RWPE2 (cell line): Measurements from ENCODE around the gene RAB11FIP5.

ENCODE experiments used
- ATAC-seq: fragments of 200-7000 bp; cut with Tn5 transposase; 3 replicates; pipeline ENCODE4 v1.9.1; 2021; ENCODE audit warnings: low read depth
- DNase-seq: peaks from one replicate; pipeline ENCODE4 v3.0.0-alpha.2; 2020; ENCODE audit warnings: low spot score
- H3K27ac ChIP-seq: fragments of 450-650 bp; 2 replicates; pipeline ENCODE4 v1.5.1; 2017; ENCODE audit warnings: mild to moderate bottlenecking; ENCODE audit not compliant: poor library complexity, severe bottlenecking
- H3K27me3 ChIP-seq: fragments of 250-450 bp; sonication (Bioruptor Pico); 2 replicates; pipeline ENCODE4 v1.5.1; 2021; ENCODE audit warnings: mild to moderate bottlenecking, moderate library complexity; ENCODE audit not compliant: insufficient read depth, poor library complexity, severe bottlenecking
- H3K36me3 ChIP-seq: fragments of 250-450 bp; sonication (Bioruptor Pico); 2 replicates; pipeline ENCODE4 v1.5.1; 2020; ENCODE audit warnings: low read depth, mild to moderate bottlenecking, moderate library complexity
- H3K4me1 ChIP-seq: fragments of 250-450 bp; sonication (Bioruptor Pico); 2 replicates; pipeline ENCODE4 v1.5.1; 2021; ENCODE audit warnings: mild to moderate bottlenecking, moderate library complexity; ENCODE audit not compliant: insufficient read depth, poor library complexity, severe bottlenecking
- H3K4me3 ChIP-seq: fragments of 250-450 bp; sonication (Bioruptor Pico); 2 replicates; pipeline ENCODE4 v1.5.1; 2021; ENCODE audit warnings: mild to moderate bottlenecking, moderate library complexity; ENCODE audit not compliant: severe bottlenecking
- H3K9me3 ChIP-seq: fragments of 250-450 bp; sonication (Bioruptor Pico); 2 replicates; pipeline ENCODE4 v1.5.1; 2021; ENCODE audit warnings: mild to moderate bottlenecking, moderate library complexity; ENCODE audit not compliant: severe bottlenecking
- CTCF ChIP-seq: fragments of 450-650 bp; IDR thresholded peaks from one replicate; pipeline ENCODE4 v1.5.1; 2017; ENCODE audit warnings: mild to moderate bottlenecking, moderate library complexity; ENCODE audit not compliant: poor library complexity, severe bottlenecking

RAB11FIP5 gene

DNA sequence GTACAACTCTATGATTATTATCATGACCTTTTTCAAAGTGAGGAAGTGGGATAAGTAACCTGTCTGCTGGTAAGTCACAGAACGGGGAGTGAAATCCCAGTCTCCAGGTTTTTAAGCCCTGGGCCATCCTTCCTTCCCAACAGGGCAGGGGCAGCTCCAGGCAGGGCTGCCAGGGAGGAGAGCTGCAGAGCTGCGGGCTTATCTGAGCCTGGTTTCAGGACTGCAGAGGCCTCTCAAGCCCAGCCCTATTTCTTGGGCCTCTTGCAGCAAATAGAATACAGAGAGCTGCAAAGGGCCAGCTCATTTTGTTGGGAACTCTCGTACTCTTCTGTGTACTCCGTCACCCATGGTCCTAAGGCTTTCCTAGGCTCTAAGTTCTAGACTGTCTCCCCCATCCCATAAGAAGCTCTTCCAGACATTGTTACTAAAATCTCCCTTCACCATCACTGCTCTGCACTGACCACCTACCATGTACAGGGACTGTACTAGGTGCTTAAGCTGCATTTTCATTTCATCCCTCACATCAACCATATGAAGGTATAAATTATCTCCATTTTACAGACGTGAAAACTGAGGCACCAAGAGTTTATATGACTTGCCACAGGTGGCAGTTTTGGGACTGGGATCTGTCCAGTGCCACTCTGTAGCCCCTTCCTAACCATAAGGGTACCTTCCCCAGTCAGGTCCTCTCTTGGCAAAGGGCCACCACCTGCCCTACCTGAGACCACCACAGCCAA, 3.1 kb downstream of the RAB11FIP5 start:
- Histone ChIP-seq H3K27ac (no peak overlapping the region), H3K36me3 (peaks cover 3% of the 10 kb centered on the region), H3K4me1 (peaks cover 9% of the 10 kb centered on the region), H3K9me3 (no peaks in the 10 kb centered on the region), H3K27me3 (no peaks in the 10 kb centered on the region), H3K4me3 (no peak overlapping the region)
- no peak for DNase-seq
- ATAC-seq = no peak
- TF ChIP-seq CTCF = no peak

GRCh38 chr2:73107211-73107926, 5.4 kb downstream of the RAB11FIP5 start:
- H3K9me3 ChIP-seq = no peaks in the 10 kb centered on the region
- peaks cover 9% of the 10 kb centered on the region for H3K4me1 ChIP-seq
- DNase-seq (no peak), ATAC-seq (no peak; the same call in 2 of the 3 replicates)
- no peak for TF ChIP-seq CTCF
- H3K27me3 ChIP-seq = no peaks in the 10 kb centered on the region
- H3K36me3 ChIP-seq = peaks cover 8% of the 10 kb centered on the region
- no peak overlapping the region for H3K4me3 ChIP-seq
- peak overlapping the region; percentile 9 for H3K27ac ChIP-seq

DNA sequence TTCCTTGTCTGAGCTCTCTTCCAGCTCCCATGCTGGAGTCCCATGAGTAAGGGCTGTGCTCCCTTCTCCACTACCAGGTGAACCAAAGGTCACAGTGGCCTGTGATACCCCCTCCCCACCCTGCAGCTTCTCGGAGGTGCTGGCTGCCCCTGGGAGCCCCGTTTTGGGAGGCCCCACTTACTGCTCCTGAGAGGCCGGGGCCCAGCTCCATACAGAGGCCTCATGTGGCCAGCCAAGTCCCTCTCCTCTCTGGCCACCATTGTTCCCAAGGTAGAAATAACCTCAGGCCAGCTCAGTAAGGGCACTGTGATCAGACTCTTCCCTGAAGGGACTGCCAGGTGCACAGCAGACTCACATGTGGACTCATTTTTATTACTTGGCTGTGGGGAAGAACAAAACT, 6.0 kb downstream of the RAB11FIP5 start:
- no peak overlapping the region for H3K4me3 ChIP-seq
- no peaks in the 10 kb centered on the region for H3K9me3 ChIP-seq
- H3K27me3 ChIP-seq = no peaks in the 10 kb centered on the region
- DNase-seq (no peak), ATAC-seq (no peak)
- TF ChIP-seq CTCF = no peak
- H3K27ac ChIP-seq = peak overlapping the region; percentile 9
- peaks cover 9% of the 10 kb centered on the region for H3K4me1 ChIP-seq
- peaks cover 8% of the 10 kb centered on the region for H3K36me3 ChIP-seq

DNA sequence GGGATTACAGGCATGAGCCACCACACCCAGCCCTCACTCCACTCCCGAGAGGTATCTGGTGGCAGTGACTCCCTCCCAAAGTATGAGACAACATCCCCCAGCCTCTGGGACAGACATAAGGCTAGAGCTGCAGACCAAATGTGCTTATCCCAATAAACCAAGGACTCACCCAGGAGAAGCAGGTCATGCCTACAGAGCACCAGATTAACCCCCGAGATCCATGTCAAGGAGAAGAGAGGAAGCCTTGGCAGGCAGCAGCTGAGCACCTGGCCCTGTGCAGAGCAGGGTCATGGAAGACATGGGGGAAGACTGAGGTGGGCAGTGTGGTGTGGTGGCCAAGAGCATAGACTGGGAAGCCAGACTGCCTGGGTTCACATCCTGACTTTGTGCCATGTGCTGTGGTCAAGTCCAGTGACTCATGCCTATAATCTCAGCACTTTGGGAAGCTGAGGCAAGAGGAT, 7.2 kb downstream of the RAB11FIP5 start:
- Histone ChIP-seq H3K4me1 (peaks cover 5% of the 10 kb centered on the region), H3K9me3 (no peaks in the 10 kb centered on the region), H3K27ac (no peak overlapping the region), H3K36me3 (peaks cover 8% of the 10 kb centered on the region), H3K27me3 (no peaks in the 10 kb centered on the region), H3K4me3 (no peak overlapping the region)
- DNase-seq (no peak), ATAC-seq (no peak)
- no peak for TF ChIP-seq CTCF
